NCI-H2081 treated with DMSO at 0.1 percent for 48 hours (cell line): Measurements from ENCODE around the gene PPP2CA.
"Not testable (repeated sequence)": the region's sequence is repeated elsewhere in the genome, so short reads cannot be mapped to it uniquely, and the experiment has no call there.

ENCODE experiments used
- DNase-seq: peaks from one replicate; lab custom pipeline; 2025; lab: John Stamatoyannopoulos, UW

PPP2CA gene

GRCh38 chr5:134189031-134189430, 36.8 kb downstream of the PPP2CA start:
- no peak for DNase-seq

GRCh38 chr5:134188092-134188491, 37.8 kb downstream of the PPP2CA start:
- no peak for DNase-seq

GRCh38 chr5:134184155-134185135, 41.4 kb downstream of the PPP2CA start:
- no peak for DNase-seq

GRCh38 chr5:134183481-134183880, 42.4 kb downstream of the PPP2CA start:
- DNase-seq = no peak

GRCh38 chr5:134178096-134178419, 47.8 kb downstream of the PPP2CA start:
- no peak for DNase-seq

- no peak for DNase-seq
Measured at GRCh38 chr5:134177369-134178095, 48.3 kb downstream of the PPP2CA start.

- DNase-seq = peak; percentile 20
Measured at GRCh38 chr5:134176511-134177368, 49.1 kb downstream of the PPP2CA start, which contains the start of gene SKP1. SKP1 (minus strand) TSS chr5:134176950; CDS start chr5:134174022, 2,928 bp downstream.

- no peak for DNase-seq
Measured at GRCh38 chr5:134175921-134176510, 49.9 kb downstream of the PPP2CA start.

GRCh38 chr5:134174841-134175839, 50.7 kb downstream of the PPP2CA start:
- no peak for DNase-seq

- DNase-seq = no peak
Measured at GRCh38 chr5:134171972-134172371, 53.9 kb downstream of the PPP2CA start.

- no peak for DNase-seq
Measured at GRCh38 chr5:134162592-134162991, 63.3 kb downstream of the PPP2CA start.

GRCh38 chr5:134161513-134162395, 64.1 kb downstream of the PPP2CA start:
- no peak for DNase-seq

GRCh38 chr5:134153657-134154056, 72.2 kb downstream of the PPP2CA start:
- no peak for DNase-seq

- no peak for DNase-seq
Measured at GRCh38 chr5:134153241-134153640, 72.6 kb downstream of the PPP2CA start.

GRCh38 chr5:134152173-134152832, 73.6 kb downstream of the PPP2CA start:
- DNase-seq = not testable (repeated sequence)

- DNase-seq = no peak
Measured at GRCh38 chr5:134151723-134152122, 74.2 kb downstream of the PPP2CA start.

GRCh38 chr5:134149571-134150303, 76.1 kb downstream of the PPP2CA start:
- DNase-seq = no peak

GRCh38 chr5:134148986-134149539, 76.8 kb downstream of the PPP2CA start:
- no peak for DNase-seq
